Measurements from ENCODE around the gene OSER1.

Gene OSER1

GRCh38 chr20:44223721-44224120 is 13.2 kb upstream of the OSER1 start:
- DNase-seq, result no peak

DNA sequence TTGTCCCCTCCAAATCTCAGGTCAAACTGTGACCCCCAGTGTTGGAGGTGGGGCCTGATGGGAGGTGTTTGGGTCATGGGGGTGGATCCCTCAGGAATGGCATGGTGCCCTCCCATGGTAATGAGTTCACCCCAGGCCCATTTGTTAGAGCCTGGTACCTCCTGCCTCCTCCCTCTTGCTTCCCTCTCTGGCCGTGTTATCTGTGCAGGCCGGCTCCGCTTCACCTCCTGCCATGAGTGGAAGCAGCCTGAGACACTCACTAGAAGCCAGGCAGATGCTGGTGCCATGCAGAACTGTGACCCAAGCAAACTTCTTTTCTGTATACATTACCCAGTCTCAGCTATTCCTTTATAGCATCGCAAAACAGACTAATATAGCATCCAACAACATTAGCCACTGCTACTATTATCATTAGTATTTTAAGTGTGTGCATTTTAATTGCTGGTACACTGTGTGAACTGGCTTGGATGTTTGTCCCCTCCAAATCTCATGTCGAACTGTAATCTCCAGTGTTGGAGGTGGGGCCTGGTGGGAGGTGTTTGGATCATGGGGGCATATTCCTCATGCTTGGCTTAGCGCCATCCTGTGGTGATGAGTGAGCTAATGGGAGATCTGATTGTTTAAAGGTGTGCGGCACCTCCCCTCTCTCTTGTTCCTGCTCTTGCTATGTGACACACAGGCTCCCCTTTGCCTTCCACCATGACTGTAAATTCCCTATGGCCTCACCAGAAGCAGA is 12.2 kb upstream of the OSER1 start:
- DNase-seq, result no peak

DNA sequence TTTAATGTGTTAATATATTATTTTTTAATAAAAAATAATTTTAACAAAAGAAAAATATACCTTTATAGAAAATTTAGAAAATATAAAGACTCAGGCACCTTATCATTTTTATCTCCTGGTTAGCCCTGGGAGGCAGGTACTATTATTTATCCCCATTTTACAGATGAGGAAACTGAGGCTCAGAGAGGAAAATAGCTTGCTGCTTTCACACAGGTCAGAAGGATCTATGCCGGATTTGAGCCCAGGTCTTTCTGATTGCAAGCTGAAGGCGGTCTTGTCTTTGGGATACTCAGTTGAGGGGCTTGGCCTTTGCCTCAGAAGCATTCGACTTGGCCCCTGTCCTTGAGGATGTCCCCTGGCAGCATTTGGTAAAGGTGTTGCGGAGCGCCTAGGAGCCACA is 11.5 kb upstream of the OSER1 start:
- no peak for DNase-seq

- DNase-seq, result no peak
Observed at GRCh38 chr20:44221368-44221954, 10.9 kb upstream of the OSER1 start.

GRCh38 chr20:44219791-44220190 is 9.2 kb upstream of the OSER1 start:
- DNase-seq, result no peak

DNA sequence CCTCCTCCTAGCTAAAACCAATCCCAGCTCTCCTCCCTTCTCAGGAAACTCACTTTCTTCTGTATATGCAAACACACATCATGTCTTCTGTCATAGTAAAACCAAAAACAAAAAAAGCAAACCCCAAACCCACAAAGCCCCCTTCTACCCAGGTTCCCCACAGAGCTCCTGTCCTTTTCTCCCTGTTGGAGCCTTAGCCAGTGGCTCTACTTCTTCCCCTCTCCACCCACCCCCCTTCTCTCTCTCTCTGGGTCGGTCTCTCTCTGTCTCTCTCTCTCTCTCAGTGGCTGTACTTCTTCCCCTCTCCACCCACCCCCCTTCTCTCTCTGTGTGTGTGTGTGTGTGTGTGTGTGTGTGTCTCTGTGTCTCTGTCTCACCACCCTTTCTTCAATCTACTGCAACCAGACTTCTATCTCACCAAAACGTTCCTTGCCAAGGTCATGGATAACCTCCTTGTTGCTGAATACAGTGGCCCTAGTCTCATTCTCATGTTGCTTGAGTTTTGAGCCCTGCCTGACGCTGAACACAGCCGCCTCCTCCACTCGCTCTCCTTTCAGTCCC is 8.7 kb upstream of the OSER1 start:
- DNase-seq, result no peak

DNA sequence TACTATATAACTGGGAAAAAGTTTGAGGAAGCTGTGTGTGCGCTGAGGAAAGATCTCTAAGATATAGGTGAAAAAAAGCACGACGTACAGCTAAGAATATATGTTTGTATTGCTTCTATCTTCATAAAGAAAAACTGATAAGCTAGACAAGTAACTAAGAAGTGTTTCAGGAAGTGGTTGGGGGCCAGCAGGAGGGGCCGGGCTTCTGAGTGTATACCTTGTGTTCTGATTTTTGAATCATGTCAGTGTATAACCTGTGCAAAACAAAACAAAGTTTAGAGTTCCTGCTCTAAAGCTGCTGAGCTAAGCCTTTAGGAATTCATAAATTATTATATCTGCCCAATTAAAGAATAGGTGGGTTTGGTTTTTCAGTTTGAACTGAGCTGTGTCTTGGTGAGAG is 7.9 kb upstream of the OSER1 start:
- DNase-seq, result peak; percentile 21 to 32

DNA sequence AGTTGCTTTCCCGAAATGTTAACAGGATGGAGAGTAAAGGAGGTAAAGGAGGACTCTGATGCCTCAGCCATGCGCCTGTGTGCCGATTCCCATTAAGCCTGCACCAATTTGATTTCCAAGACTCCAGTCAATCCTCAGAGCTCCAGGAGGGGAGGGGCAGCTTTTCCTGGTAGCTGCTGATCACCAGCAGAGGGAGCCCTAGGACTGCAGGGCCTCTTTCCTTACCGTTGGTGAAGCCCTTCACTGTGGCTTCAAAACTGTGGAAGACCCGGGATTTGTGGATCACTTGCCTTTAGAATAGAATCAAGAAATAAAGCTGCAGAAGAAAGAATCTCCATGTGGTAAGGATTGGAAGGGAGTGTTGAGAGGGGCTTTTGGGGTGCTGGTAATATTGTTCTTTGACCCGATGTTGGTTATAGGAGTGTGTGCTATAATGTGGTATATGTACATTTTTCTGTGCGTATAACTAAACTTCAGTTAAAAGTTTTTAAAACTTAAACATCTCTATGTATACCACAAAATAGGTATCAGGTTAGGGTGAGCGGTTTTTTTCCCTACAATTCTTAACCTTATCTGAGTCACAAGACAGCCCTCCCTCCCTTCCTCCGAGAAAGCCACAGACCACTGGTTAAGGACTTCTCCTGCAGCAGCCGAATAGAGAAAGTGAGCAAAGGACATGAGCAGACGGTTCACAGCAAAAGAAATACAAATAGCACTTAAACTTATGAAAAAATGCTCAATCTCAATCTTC is 6.9 kb upstream of the OSER1 start:
- DNase-seq, result peak; percentile 66 to 68

DNA sequence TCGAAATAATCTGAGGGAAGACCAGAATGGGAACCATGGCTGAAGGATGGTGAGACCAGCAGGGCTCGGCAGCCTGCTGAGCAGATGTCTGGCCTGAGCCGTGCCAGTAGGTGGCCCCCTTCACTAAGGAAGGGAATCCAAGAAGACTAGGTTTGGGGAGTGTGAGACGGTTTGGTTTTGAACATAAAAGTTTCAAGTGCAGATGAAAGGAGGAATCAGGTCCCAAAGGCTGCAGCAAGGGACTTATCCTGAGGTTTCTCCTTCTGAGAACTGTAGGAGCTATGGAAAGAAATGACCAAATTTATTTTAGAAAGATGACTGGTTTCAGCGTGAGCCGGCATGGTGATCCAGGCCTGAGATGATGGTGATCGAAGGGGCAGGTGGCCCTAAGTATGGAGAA is 4.6 kb upstream of the OSER1 start:
- peak; percentile 71 to 74 for DNase-seq

DNA sequence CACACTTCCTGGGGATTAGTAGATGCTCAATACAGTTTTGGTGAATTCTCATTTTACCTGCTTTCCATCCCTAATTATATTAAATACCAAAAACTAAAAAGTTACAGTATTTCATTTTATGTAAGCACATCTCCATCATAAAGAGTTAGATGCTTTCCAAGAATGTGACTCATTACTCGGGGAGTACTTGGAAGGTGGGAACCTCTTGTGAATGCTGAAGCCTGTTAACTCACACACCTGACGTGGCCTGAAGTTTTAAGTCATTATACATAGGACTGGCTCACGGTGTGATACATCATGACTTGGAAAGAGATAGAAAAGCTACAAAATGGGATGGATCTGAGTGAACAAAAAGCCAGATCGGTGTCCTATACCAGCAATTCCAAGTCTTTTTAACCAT is 2.2 kb upstream of the OSER1 start:
- no peak for DNase-seq

GRCh38 chr20:44211177-44212039 is 837 bp upstream of the OSER1 start:
- DNase-seq, result no peak

DNA sequence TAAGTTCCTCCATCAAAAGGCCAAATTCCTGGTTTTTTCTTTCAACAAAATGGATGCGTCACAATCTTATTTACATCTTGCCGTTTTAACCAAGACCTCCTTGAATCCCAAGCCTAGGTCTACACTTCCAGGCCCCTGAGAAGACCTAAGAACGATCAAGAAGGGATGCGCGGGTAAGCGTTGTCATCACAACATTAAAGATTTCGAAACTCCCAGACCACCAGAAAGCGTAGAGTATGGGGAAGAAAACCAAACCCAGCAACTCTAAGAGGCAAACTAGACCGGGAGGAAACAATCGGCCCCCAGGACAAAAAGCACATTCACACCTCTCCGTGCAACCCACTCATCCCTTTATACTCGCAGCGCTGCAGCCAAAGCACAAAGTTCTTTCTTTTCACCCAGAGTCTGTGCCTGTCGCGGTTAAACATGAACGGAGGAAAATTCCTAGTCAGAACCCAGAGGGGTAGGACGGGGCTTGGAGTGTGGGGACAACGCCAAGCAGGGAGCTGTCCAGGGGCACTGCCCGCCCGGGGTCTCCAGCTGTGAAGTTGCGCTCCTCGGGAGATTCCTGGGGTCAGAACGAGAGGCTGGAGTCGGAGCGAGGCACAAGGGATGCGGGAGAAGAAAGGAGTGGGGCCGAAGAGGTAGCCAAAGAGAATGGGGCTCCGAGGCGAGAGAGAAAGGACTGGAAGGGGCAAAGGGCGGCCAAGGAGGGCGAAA is 725 bp downstream of the OSER1 start:
- DNase-seq, result no peak

DNA sequence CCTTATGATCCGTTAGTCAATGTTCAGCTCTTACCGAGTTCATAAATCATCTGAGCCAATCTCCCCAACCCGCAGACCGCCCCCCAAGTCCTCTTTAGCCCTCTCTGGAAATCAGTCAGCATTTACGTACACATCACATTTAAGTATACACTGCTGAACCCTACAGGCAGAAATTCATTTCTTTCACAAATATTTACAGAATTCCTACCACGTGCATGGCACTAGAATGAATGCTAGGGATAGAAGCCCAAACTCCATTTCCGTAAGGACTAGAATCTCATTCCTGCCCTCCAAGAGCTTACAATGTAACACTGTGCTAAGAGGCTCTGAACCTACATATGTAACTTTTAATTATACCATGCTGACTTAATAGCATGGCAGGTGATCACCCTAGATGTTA is 1.8 kb downstream of the OSER1 start:
- no peak for DNase-seq

DNA sequence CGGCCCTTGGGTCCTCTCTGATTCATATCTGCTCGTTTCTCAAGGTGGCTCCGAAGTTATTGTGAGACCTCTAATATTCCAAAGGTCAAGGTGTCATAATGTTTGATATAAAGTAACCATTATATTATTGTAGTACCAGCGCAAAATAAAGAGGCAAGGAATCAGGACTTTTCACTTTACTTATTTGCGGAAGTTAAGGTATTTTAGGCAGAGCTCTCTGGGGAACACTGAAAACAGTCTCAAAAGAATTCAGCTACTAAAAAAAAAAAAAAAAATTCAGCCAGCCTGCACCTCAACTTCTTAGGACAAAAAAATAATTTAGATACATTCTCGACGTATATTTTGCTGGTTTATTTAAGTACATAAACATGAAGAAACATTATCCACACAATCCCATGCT is 2.4 kb downstream of the OSER1 start:
- DNase-seq, result no peak

DNA sequence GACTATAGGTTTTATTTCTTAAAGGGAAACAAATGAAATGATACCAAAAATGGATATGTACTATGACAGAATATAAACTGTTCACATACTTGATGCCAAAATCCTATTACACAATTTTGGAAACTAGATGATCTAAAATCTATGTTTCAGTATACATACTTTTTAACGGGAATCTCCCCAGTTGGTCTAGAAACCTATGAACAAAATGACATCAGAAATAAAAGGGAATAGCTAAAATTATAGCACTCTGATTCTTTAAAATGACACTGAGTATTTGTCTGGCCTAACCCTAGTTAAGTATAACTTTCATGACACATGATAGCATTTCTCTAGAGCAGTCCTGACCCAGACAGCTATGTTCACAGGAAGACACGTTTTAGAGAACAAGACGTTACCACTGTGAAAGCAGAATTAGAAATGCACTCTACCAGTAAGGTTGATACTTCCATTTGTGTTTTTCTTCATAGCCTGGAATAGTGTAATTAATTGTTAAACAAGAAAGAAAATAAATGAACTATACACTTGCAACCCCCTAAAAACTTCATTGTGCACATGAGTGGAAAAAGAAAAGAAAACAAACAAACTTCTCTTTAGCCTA is 3.3 kb downstream of the OSER1 start:
- DNase-seq, result no peak

GRCh38 chr20:44206132-44206531 is 4.4 kb downstream of the OSER1 start:
- no peak for DNase-seq

- no peak for DNase-seq
Observed at GRCh38 chr20:44204832-44205215, 5.7 kb downstream of the OSER1 start.

DNA sequence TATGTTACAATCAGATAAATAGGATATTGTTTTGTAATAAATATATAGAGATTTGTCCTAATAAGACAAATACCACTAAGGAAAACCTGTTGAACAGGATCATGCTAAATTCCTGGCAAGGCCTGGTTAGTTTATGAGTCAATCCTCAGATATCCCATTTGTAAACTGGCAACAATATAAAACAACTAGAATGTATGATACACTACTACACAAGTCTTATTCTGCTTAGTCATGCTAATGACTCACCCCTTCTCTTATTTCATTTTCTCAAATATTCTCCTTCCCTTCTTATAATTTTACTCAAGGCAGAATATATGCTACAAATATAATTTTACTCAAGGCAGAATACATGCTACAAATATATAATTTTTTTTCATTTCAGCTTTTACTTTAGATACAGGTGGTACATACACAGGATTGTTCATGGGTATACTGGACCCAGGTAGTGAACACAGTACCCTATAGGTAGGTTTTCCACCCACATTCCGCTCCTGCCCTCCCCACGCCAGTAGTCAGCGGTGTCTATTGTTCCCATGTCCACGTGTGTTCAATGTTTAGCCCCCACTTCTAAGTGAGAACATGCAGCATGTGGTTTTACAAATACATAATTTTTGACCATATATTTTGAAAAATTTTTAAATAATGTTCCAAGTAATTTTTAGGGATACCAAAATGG is 6.3 kb downstream of the OSER1 start:
- no peak for DNase-seq

GRCh38 chr20:44203161-44203560 is 7.4 kb downstream of the OSER1 start:
- no peak for DNase-seq

- DNase-seq, result no peak
Observed at GRCh38 chr20:44200983-44201382, 9.6 kb downstream of the OSER1 start.

- no peak for DNase-seq
Observed at GRCh38 chr20:44200371-44200770, 10.2 kb downstream of the OSER1 start.

Measured in activated CD4-positive, alpha-beta T cell treated with anti-CD3 and anti-CD28 coated beads for 4 hours (primary cell).